Activated T-helper 1 cell treated with Interleukin-2 at 50 U/mL for 16 hours (primary cell): ENCODE results near the gene MYH11.
"Not testable (repeated sequence)": the region's sequence is repeated elsewhere in the genome, so short reads cannot be mapped to it uniquely, and the experiment has no call there.

Experiments used
- DNase-seq: peaks from one replicate; pipeline ENCODE4 v3.0.0-alpha.2; 2020; ENCODE audit warnings: low read depth

Gene MYH11

GRCh38 chr16:15876503-15876902 lies 19.7 kb upstream of the MYH11 start:
- DNase-seq = no peak

- DNase-seq = no peak
These were observed 18.0 kb upstream of the MYH11 start for GRCh38 chr16:15874745-15875314.

- DNase-seq = no peak
These were observed 16.9 kb upstream of the MYH11 start for GRCh38 chr16:15873737-15874136.

DNA sequence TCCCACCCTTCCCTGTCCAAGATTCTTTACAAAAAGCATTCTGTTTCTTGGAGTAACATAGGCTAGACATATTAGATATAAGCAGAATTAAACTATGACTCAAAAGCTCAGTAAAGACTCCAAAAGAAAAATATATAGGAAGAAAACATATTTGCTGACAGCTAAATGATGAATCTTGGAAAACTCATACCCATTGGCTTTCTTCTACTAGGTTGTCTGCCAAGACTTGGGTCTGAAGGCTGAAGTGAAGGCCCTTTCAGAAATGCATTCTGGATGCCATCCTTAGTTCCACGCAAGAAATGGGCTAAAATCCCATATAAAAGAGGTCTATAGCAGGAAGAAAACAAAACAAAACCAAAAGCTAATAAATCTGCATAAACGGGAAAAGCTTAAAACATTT lies 16.5 kb upstream of the MYH11 start:
- DNase-seq = no peak

GRCh38 chr16:15870011-15870410 lies 13.2 kb upstream of the MYH11 start:
- no peak for DNase-seq

GRCh38 chr16:15866451-15866850 lies 9.6 kb upstream of the MYH11 start:
- DNase-seq = no peak

DNA sequence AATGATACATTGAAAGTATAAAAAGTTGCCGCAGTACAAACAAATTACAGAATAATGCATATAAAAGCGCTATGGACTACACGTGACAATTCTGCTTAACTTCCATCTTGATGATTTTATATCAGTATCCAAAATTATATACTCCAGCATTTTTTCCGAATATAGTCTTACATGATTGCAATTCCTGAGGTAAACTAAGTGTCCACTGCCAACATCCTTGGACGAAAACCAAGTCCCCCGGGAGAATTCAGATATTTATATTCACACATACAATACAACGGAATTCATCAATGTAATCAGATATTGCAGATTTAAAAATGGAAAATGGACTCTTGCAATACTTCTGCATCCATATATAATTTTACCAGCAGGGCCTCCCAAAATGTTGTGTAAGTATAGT lies 8.9 kb upstream of the MYH11 start:
- no peak for DNase-seq

- no peak for DNase-seq
These were observed 8.1 kb upstream of the MYH11 start for GRCh38 chr16:15864939-15865338.

- no peak for DNase-seq
These were observed 5.2 kb upstream of the MYH11 start for GRCh38 chr16:15861996-15862395.

GRCh38 chr16:15858921-15859668 lies 2.3 kb upstream of the MYH11 start:
- DNase-seq = no peak

- DNase-seq = no peak
These were observed 1.1 kb upstream of the MYH11 start for GRCh38 chr16:15857724-15858560.

GRCh38 chr16:15856182-15856581 lies 646 bp downstream of the MYH11 start:
- no peak for DNase-seq

DNA sequence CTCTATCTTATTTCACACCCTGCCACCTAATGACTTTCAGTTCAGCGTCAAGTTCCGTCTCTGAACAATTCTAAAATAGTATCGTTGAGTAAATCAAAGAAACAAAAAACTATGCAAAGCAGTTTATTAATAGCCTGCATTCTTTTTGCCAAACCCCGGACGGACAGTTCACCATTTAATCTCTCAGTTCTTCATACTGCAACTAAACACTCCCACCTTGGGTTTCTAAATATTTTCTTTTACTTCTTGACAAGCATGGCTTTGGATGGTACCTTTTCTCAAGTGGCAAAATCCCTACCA lies 1.2 kb downstream of the MYH11 start:
- no peak for DNase-seq

DNA sequence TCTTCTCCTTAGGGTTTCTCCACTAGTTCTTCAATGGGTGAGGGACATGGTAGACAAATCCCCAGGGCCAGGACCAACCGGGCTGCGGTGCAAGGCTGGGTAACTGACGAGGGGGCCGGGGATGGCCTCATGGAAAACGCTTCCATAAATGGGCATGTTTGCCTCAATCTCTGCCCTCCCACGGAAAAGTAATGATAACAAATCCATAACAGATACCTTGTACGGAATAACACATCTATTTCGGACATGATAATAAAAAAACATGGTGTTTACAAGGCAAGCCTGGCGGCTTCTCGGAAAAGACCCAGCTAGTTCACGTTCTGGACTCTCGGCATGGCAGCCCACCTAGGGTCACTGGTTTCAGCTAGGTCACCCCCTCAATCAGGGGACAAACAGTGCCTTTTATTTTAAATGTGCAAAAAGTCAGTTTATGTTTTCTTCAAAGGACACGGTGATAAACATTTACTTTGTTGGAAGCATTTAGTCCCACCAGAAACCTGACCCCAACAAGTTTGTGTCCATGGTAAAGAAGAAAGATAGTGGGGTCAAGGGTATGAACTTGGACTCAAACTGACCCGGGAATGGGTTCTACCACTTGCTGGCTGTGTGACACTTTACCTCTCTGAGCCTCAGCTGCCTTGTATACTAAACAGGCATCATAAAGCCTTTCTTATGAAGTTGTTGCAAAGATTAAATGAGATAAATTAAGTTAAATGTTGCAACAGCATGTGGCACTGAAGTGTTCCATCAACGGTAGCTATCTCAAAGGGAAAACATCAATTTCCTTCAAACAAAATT lies 1.7 kb downstream of the MYH11 start:
- no peak for DNase-seq

- no peak for DNase-seq
These were observed 2.8 kb downstream of the MYH11 start for GRCh38 chr16:15854061-15854460.

DNA sequence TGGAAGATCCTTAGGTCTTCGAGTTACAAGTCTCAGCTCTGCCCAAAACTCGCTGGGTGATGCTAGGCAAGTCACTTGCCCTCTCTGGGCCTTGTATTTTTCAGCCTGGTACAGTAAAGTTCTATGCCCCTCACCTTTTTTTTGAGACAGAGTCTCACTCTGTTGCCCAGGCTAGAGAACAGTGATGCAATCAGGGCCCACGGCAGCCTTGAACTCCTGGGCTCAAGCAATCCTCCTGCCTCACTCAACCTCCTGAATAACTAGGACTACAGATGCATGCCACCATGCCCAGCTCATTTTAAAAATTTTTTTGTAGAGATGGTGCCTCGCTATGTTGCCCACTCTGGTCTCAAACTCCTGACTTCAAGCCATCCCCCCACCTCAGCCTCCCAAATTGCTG lies 3.8 kb downstream of the MYH11 start:
- DNase-seq = no peak

- DNase-seq = not testable (repeated sequence)
These were observed 6.3 kb downstream of the MYH11 start for GRCh38 chr16:15850555-15850954.

DNA sequence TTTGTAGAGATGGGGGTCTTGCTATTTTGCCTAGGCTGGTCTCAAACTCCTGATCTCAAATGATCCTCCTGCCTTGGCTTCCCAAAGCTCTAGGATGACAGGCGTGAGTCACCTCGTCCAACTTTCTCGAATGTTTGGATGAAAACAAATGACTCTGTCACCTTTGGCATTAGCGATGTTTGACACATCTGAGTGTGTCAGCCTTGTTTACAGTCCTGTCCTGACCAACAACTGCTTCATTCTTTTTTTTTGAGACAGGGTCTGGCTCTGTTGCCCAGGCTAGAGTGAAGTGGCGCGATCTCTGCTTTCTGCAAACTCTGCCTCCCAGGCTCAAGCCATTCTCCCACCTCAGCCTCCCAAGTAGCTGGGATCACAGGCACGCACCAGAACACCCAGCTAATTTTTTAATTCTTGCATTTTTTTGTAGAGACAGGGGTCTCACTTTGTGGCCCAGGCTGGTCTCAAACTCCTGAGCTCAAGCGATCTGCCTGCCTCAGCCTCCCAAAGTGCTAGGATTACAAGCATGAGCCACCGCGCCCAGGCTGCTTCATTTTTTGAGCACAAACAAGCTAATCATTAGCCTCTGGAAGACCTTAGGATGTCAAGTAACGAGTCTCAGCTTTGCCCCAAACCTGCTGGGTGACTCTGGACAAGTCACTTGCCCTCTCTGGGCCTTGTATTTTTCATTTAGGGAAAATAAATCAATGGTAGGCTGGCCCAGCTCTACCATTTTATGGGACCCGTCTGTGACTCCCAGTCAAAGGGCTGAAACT lies 7.4 kb downstream of the MYH11 start:
- DNase-seq = no peak

DNA sequence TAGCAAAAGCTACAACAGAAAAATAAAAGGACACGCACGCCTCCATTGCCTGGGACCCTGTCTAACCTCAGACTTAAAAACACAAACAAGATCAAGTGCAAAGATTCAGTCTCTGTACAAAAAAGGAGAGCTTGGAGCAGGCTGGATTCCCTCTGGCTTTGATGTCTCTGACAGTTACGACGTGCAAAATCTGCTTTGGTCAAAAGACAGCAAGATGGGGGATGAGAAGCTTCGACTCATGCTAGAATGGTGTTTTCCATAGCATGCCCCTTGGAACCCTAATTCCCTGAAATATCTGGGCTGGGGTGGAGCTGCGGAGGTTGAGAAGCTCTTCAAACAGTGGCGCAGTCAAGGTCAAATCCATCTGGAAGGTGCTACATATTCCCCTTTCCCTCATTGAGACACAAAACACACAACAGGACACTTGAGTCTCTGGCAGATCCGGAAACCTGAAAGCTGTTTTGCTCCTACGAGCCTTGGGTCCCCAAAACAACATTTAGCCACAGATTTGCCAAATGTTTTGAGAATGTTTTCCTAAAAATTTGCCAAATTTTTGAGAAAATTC lies 9.1 kb downstream of the MYH11 start:
- no peak for DNase-seq

DNA sequence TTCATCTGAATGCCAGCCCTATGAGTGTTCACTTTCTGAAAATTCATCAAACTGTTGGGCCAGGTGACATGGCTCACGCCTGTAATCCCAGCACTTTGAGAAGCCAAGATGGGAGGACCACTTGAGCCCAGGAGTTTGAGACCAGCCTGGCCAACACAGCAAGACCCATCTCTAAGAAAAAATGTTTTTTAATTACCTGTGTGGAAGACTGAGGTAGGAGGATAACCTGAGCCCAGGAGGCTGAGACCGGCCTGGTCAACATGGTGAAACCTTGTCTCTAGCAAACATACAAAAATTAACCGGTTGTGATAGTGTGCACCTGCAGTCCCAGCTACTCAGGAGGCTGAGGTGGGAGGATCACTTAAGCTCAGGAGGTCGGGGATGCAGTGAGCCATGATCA lies 10.3 kb downstream of the MYH11 start:
- DNase-seq = no peak

DNA sequence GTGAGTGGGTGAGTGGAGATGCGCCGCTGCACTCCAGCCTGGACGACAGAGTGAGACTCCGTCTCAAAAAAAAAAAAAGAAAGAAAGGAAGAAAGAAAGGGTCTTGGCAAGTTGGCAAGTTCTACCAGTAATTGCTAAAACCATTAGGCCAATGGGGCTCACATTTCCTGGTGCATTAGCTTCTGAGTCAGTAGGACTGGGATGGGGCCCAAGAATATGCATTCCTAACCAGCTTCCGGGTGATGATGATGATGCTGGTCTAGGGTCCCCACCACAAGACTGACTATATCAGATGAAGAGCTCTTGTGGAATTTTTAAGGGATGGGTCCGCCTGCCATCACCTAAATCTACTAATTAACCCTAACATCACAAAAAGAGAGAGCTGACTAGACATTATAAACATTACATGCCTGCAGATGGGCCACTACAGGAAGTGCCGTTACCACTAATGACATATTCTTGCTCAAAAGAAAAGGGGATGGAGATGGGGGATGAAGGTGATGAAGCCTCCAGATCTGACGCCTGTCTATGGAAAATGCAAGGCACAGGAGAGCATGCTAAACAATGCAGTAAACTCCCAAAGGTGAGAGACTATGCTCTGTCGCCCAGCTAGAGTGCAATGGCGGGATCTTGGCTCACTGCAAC lies 13.1 kb downstream of the MYH11 start:
- no peak for DNase-seq
